ENCODE data around the gene ADAMTS6.
"Not testable (repeated sequence)": the region's sequence is repeated elsewhere in the genome, so short reads cannot be mapped to it uniquely, and the experiment has no call there.

The ADAMTS6 gene

GRCh38 chr5:65364907-65365306 lies 116.8 kb downstream of the ADAMTS6 start:
- DNase-seq = no peak

- DNase-seq = no peak
These were observed 118.2 kb downstream of the ADAMTS6 start for GRCh38 chr5:65363499-65363898.

GRCh38 chr5:65359981-65360380 lies 121.7 kb downstream of the ADAMTS6 start:
- DNase-seq = no peak

DNA sequence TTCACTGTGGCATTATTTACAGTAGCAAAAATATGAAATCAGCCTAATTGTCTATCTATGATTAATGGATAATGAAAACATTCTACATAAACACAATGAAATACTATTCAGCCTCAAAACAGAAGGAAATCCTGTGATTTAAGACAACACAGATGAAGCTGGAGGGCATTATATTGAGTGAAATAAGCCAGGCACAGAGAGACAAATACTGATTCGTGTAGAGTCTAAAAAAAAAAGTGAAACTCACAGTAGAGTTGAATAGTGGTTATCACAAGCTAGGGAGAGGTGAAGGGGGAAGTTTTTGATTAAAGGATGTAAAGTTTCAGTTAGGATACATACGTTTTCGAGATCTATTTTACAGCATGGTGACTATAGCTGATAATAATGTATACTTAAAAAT lies 122.2 kb downstream of the ADAMTS6 start:
- no peak for DNase-seq

- no peak for DNase-seq
These were observed 125.4 kb downstream of the ADAMTS6 start for GRCh38 chr5:65356274-65356673.

GRCh38 chr5:65355301-65355700 lies 126.4 kb downstream of the ADAMTS6 start:
- no peak for DNase-seq

DNA sequence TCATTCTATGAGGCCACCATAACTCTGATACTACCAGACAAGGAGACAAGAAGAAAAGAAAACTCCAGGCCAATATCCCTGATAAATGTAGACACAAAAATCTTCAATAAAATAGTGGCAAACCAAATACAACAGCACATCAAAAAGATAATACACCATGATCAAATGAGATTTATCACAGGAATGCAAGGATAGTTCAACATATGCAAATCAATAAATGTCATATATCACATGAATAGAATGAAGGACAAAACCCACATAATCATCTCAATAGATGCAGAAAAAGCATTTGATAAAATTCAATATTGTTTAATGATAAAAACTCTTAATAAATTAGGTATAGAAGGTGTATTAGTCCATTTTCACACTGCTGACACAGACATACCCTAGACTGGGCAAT lies 139.9 kb downstream of the ADAMTS6 start:
- DNase-seq = no peak

DNA sequence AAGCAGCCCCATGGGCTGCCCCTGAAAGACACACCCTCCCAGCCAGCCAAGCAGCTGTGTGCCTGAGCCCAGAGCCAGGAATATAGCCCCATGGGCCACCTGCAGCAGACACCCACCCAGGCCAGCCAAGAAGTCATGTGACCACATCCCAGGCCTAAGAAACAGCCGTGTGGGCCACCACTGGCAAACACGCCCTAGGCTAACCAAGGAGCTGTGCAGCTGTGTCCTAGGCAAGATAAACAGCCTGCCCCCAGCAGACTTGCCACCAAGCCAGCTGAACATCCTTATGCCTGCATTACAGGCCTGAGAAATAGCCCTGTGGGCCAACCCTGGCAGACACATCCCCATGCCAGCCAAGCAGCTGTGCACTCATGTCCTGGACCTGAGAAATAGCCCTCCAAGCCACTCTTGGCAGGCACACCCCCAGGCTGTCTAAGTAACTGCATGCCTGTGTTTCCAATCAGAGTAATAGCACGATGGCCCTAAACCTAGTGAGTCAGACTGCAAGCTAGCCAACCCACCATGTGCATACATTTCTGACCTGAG lies 143.0 kb downstream of the ADAMTS6 start:
- no peak for DNase-seq

- DNase-seq = peak; percentile 60
These were observed 147.6 kb downstream of the ADAMTS6 start for GRCh38 chr5:65334077-65334476.

GRCh38 chr5:65332591-65332990 lies 149.1 kb downstream of the ADAMTS6 start:
- DNase-seq = no peak

- DNase-seq = no peak
These were observed 152.5 kb downstream of the ADAMTS6 start for GRCh38 chr5:65329266-65329665.

- no peak for DNase-seq
These were observed 154.1 kb downstream of the ADAMTS6 start for GRCh38 chr5:65327582-65327981.

DNA sequence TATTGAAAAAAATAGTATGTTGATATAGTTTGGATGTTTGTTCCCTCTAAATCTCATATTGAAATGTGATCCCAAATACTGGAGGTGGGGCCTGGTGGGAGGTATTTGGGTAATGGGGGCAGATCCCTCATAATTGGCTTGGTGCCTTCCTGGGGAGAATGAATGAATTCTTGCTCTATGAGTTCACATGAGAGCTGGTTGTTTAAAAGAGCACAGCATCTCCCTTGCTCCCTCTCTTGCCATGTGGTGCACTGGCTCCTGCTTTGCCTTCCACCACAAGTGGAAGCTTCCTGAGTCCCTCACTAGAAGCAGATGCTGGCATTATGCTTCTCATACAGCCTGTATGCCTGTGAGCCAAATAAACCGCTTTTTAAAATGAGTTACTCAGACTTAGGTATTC lies 154.8 kb downstream of the ADAMTS6 start:
- DNase-seq = no peak

DNA sequence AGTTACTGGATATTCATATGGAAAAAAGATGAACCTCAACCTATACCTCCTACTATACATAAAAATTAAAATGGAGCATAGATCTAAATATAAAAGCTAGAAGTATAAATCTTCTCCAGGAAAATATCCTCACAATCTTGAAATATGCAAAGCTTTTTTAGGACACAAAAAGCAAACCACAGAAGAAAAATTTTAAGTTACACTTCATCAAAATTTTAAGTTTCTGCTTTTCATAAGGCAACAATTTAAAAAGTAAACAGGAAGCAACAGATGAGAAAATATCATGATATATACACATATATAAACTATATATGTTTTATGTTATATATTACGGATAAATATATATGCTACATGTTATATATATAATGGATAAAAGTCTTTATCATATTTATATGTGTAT lies 157.5 kb downstream of the ADAMTS6 start:
- DNase-seq = no peak

DNA sequence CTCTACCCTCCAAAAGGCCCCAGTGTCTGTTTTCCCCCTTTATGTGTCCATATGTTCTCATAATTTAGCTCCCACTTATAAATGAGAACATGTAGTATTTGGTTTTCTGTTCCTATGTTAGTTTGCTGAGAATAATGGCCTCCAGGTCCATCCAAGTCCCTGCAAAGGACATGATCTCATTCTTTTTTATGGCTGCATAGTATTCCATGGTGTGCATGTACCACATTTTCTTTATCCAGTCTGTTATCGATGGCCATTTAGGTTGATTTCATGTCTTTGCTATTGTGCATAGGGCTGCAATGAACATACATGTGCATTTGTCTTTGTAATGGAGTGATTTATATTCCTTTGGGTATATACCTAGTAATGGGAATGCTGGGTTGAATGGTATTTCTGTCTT lies 161.0 kb downstream of the ADAMTS6 start:
- not testable (repeated sequence) for DNase-seq

DNA sequence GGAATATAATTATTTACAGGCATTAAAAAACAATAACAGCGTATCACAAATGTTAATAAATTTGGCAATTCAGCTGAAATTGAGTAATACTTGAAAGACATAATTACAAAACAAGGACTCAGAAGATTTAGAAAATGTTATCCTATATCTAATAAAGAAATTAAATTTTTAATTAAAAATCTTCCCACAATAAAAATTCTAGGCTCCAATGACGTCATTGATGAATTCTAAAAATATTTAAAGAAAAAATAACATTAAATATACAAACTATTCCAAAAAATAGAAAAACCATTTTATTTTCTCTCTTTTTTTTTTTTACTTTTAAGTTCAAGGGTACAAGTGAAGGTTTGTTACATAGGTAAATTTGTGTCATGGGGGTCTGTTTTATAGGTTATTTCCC lies 161.5 kb downstream of the ADAMTS6 start:
- no peak for DNase-seq

GRCh38 chr5:65307931-65308330 lies 173.8 kb downstream of the ADAMTS6 start:
- DNase-seq = no peak

DNA sequence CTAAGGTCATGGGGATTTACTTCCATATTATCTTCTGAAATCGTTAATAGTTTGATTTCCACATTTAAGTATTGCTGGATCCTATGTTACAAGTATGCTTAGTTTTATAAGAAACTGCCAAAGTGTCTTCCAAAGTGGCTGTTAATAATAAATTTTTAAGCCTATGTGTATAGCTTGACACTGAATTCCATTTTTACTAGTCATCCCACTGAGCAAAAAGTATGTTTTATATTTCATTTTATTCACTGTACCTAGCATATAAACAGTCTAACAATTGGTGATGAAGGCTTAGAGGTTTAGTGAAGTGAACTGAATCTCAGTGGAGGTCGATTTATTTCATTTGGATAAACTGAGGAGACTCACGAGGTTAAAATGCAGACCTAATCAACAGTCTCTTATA lies 174.6 kb downstream of the ADAMTS6 start:
- DNase-seq = no peak

DNA sequence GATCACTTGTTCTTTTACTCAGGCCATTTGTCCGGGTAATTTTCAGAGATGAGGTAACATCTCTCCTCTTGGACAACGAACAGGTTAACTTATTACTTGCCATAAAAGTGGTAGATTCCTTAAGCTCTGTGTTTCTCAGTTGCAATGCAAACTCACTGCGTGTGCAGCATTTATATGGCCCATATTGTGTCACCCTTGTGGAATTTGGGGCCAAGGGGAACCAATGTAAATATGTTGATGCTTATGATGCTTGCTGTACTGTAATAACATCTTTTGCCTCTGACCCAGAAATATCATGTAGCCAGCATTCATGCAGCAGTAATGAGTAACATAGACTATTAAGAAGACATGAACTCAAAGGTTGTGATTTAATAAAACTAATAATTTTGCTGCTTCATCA lies 175.8 kb downstream of the ADAMTS6 start:
- no peak for DNase-seq

- no peak for DNase-seq
These were observed 181.9 kb downstream of the ADAMTS6 start for GRCh38 chr5:65299861-65300260.

DNA sequence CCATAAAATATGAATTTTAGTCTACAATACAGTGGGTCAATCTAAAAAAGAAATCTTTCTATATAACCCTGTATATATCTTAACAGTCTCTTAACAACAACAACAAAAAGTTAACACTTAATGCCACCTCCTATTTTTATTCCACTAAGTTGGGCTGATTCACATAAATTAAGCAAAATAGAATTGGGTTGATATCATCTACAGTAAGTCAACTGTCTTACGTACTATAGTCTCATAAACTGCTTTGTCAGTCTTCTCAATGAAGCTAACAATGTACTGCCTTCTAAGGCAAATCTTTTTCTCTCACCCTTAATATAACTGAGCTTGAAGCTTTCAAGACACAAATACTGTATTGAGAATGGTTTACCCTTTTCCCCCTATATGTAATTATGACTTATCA lies 185.7 kb downstream of the ADAMTS6 start:
- no peak for DNase-seq

DNA sequence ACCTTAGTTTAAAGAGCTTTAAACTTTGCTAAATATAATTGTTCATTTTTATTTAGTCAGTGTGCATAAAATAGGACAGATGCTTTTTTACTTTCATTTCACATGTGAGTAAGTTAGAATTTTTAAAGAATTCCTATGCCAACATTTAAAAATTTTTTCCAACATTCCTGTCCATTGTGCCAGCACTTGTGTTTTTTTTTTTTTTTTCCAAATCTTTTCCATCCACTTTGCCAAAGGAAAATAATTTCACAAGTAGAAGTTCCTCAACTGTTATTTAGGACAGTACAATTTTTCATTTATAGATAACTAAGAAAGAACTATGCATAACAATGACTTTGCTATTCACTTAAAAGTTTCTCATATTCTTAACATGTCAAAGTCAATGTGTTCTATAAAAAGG lies 189.5 kb downstream of the ADAMTS6 start:
- no peak for DNase-seq

- DNase-seq = no peak
These were observed 191.0 kb downstream of the ADAMTS6 start for GRCh38 chr5:65290677-65291076.

DNA sequence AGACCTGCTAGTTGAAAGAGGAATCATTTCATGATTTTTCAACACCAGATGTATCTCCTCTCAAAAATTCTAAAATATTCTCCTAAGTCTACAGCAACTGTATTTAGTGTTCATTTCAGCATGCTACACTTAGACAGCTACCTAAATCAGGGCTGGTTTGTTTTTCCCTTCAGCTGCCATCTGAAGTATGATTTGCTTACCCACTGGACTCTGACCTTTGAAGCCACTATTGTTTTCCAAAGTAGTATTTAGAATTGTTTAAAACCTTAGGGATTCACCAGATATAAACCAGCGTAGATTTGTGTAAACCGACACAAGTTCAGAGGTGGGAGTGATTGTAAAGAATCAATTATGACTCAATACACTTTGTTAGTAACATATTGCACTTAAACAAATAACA lies 193.1 kb downstream of the ADAMTS6 start:
- DNase-seq = no peak

DNA sequence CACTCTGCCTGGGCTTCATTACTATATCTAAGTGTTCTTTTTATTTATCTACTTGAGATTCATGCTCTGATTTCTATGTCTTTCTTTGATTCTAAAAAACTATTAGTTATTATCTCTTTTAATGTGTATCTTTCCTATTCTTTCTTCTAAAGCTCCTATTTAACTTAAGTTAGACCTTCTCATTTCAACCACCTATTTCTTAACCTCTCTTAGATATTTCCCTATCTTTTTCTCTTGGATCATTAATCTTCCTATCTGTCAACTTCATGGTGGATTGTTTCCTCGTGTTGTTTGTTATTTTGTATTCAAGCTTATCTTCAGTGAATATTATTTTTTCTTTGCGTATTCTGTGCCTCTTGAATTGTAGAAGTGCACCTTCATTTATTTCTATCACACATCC lies 202.1 kb downstream of the ADAMTS6 start:
- DNase-seq = no peak
